ENCODE results near the gene EEF2K. TPM values are rescaled to one million over a fixed set of nuclear protein-coding genes. Genes with fewer than 3 reads are reported as not detected.

The EEF2K gene
- total and polyA plus RNA-seq, 3 experiments from 2014 or later: 1.9 to 28.3 (median 27.2) TPM

DNA sequence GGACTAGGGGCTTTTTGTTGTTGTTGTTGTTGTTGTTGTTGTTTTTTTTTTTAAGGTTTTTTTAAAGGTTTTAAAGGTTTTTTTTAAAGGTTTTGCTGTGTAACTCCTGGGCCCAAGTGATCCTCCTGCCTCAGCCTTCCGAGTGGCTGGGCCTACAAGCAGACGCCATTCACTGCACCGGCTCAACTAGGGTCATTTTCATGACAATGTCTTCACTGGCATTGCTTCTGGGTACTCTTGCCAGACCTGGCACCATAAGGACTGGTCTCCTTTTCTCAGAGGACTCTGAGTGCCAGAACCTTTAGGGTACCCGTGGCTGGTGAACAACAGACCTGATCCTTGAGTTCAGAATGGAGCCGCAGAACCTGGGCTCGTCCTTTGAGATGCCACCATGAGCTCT is 111.5 kb downstream of the EEF2K start:
- no peak for DNase-seq
- Histone ChIP-seq H3K9me3 (ENCODE audit: low read length) (no peaks in the 10 kb centered on the region), H3K36me3 (ENCODE audit: insufficient read depth, low read length) (peaks cover 61% of the 10 kb centered on the region), H3K27me3 (ENCODE audit: insufficient read depth, low read length, poor library complexity, severe bottlenecking) (no peaks in the 10 kb centered on the region), H3K27ac (ENCODE audit: low read depth, low read length) (no peak overlapping the region), H3K4me3 (ENCODE audit: low read length) (no peak overlapping the region), H3K4me1 (ENCODE audit: insufficient read depth, low read length) (peaks cover 4% of the 10 kb centered on the region)
- H3K27me3 Mint-ChIP-seq: no peaks in the 10 kb centered on the region
- peaks cover 5 to 9% (median 9%) of the 10 kb centered on the region in 3 donors for H3K4me1 Mint-ChIP-seq
- H3K4me3 Mint-ChIP-seq: peak overlapping the region in 1 of 7 donors; percentile 65
- peak overlapping the region in 4 of 8 donors; percentile 35 to 74 (median 46) for H3K27ac Mint-ChIP-seq
- peaks cover 5 to 82% (median 34%) of the 10 kb centered on the region in 3 donors for H3K36me3 Mint-ChIP-seq
- CTCF ChIA-PET: interaction anchor here (1.5 kb wide), 1 partner anchor 10 kb away, joined by 4 read pairs; no protein-coding TSS in a partner anchor
- POLR2A ChIA-PET: no interaction called here
- no peaks in the 10 kb centered on the region for H3K9me3 Mint-ChIP-seq

DNA sequence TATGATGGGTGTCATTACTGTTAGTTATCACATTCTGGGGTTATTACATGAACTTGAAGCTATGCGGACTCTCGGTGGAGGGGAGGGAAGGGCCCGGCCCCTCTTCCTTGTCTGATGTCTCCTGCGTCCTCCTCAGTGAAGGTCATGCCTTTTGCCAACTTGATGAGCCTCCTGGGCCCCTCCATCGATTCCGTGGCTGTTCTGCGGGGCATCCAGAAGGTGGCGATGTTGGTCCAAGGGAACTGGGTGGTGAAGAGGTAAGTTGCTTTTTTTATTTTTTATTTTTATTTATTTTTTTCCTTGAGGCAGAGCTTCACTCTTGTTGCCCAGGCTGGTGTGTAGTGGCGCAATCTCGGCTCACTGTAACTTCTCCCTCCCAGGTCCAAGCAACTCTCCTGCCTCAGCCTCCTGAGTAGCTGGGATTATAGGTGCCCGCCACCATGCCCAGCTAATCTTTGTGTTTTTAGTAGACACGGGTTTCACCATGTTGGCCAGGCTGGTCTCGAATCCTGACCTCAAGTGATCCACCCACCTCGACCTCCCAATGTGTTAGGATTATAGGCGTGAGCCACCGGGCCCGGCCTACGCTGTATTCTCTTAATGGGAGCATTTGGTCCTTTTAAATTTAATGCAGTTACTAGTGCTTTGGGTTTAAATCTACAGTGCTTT is 112.7 kb downstream of the EEF2K start:
- peaks cover 5 to 82% (median 28%) of the 10 kb centered on the region in 3 donors for H3K36me3 Mint-ChIP-seq
- no peaks in the 10 kb centered on the region for H3K27me3 ChIP-seq (ENCODE audit: insufficient read depth, low read length, poor library complexity, severe bottlenecking)
- H3K36me3 ChIP-seq (ENCODE audit: insufficient read depth, low read length): peaks cover 55% of the 10 kb centered on the region
- peaks cover 4% of the 10 kb centered on the region for H3K4me1 ChIP-seq (ENCODE audit: insufficient read depth, low read length)
- no peaks in the 10 kb centered on the region for H3K27me3 Mint-ChIP-seq
- no peak overlapping the region for H3K4me3 Mint-ChIP-seq
- no peaks in the 10 kb centered on the region for H3K9me3 Mint-ChIP-seq
- ChIA-PET POLR2A (no interaction called here), CTCF (interaction anchor here (0.6 to 2.3 kb wide), 10 partner anchors 11 to 750 kb away, joined by 3 to 8 read pairs (median 4); partner anchors contain the start of gene POLR3E)
- peaks cover 5 to 9% (median 9%) of the 10 kb centered on the region in 3 donors for H3K4me1 Mint-ChIP-seq
- peak overlapping the region in 4 of 8 donors; percentile 30 to 77 (median 44) for H3K27ac Mint-ChIP-seq
- no peaks in the 10 kb centered on the region for H3K9me3 ChIP-seq (ENCODE audit: low read length)
- H3K4me3 ChIP-seq (ENCODE audit: low read length): no peak overlapping the region
- peak; percentile 38 to 74 (median 49) for DNase-seq
- H3K27ac ChIP-seq (ENCODE audit: low read depth, low read length): no peak overlapping the region

GRCh38 chr16:22320572-22321339 is 114.7 kb downstream of the EEF2K start:
- POLR2A ChIA-PET: interaction anchor here (1.0 kb wide), 1 partner anchor 38 kb away, joined by 3 read pairs; no protein-coding TSS in a partner anchor
- peak overlapping the region in 4 of 8 donors; percentile 18 to 81 (median 62) for H3K27ac Mint-ChIP-seq

DNA sequence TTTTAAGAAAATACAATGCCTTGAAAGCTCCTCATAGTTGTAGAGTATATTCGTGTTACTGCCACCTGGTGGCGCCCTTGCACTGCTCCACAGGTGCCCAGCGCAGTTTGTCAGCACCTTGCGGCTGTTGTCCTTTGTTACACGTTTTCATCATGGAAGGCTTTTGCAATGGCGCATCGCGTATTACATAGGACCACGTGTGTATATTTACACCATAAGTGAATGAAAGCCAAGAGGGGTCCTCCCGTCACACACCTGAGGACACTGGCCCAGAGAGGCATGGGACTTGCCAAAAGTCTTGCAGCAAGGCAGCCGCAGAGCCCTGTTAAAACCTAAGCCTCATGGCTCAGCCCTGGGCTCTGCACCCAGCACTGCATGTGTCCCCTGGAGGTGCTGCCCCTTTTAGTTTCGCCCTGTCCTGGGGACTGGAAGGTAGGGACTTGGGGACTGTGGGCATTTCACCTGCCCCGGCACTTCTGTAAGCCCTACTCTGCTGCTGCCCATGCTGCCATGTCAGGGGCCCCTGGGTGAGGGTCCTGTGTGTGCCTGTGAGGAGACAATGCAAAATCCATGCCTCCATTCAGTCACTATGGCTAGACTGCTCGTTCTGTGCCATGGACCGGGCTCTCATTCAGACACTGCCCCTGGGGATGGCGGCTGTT is 115.4 kb downstream of the EEF2K start:
- H3K9me3 Mint-ChIP-seq: no peaks in the 10 kb centered on the region
- no peaks in the 10 kb centered on the region for H3K9me3 ChIP-seq (ENCODE audit: low read length)
- peaks cover 5 to 9% (median 9%) of the 10 kb centered on the region in 3 donors for H3K4me1 Mint-ChIP-seq
- peaks cover 4% of the 10 kb centered on the region for H3K4me1 ChIP-seq (ENCODE audit: insufficient read depth, low read length)
- ChIA-PET POLR2A (interaction anchor here (1.0 kb wide), 1 partner anchor 37 kb away, joined by 3 read pairs; no protein-coding TSS in a partner anchor), CTCF (interaction anchor here (0.6 to 2.6 kb wide), 11 partner anchors 8 to 314 kb away, joined by 3 to 9 read pairs (median 3); partner anchors contain the start of genes CDR2 and MOSMO)
- H3K27ac Mint-ChIP-seq: peak overlapping the region; percentile 18 to 81 (median 62)
- peaks cover 58% of the 10 kb centered on the region for H3K36me3 ChIP-seq (ENCODE audit: insufficient read depth, low read length)
- no peaks in the 10 kb centered on the region for H3K27me3 ChIP-seq (ENCODE audit: insufficient read depth, low read length, poor library complexity, severe bottlenecking)
- no peaks in the 10 kb centered on the region for H3K27me3 Mint-ChIP-seq
- peak; percentile 58 to 79 (median 67) for DNase-seq
- no peak overlapping the region for H3K27ac ChIP-seq (ENCODE audit: low read depth, low read length)
- H3K4me3 Mint-ChIP-seq: no peak overlapping the region
- H3K36me3 Mint-ChIP-seq: peaks cover 5 to 83% (median 20%) of the 10 kb centered on the region in 3 donors
- no peak overlapping the region for H3K4me3 ChIP-seq (ENCODE audit: low read length)

More at GRCh38 chr16:22320572-22321339, 114.7 kb downstream of the EEF2K start:
- H3K27ac ChIP-seq (ENCODE audit: low read depth, low read length): no peak overlapping the region
- no peak for DNase-seq
- H3K4me1 ChIP-seq (ENCODE audit: insufficient read depth, low read length): peaks cover 4% of the 10 kb centered on the region
- H3K36me3 ChIP-seq (ENCODE audit: insufficient read depth, low read length): peaks cover 62% of the 10 kb centered on the region
- peaks cover 5 to 9% (median 9%) of the 10 kb centered on the region in 3 donors for H3K4me1 Mint-ChIP-seq
- H3K9me3 Mint-ChIP-seq: no peaks in the 10 kb centered on the region
- H3K27me3 ChIP-seq (ENCODE audit: insufficient read depth, low read length, poor library complexity, severe bottlenecking): no peaks in the 10 kb centered on the region
- H3K27me3 Mint-ChIP-seq: no peaks in the 10 kb centered on the region
- no peak overlapping the region for H3K4me3 Mint-ChIP-seq
- CTCF ChIA-PET: interaction anchor here (0.6 to 2.6 kb wide), 11 partner anchors 9 to 313 kb away, joined by 3 to 9 read pairs (median 3); partner anchors contain the start of genes CDR2 and MOSMO
- no peak overlapping the region for H3K4me3 ChIP-seq (ENCODE audit: low read length)
- H3K36me3 Mint-ChIP-seq: peaks cover 5 to 85% (median 20%) of the 10 kb centered on the region in 3 donors
- H3K9me3 ChIP-seq (ENCODE audit: low read length): no peaks in the 10 kb centered on the region

DNA sequence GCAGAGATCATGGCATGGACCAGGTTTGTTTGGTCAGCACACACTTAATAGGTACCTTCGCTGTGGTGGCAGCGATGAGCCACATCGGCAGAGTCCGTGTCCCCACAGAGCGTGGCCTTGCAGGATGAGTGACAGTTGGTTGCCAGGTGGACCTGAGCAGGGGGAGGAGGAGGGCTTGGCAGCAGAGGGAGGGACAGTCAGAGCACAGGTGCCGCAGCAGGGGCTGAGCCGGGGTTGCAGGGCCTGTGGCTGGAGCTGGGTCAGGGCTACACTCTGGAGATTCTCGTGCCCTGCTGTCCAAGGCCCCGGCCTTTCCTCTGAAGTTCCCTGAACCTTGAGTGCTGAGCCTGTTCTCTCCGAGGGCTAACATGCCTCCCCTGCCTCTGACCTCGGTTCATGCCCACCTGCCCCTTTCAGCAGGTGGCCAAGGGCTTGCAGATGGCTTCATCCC is 116.0 kb downstream of the EEF2K start:
- Mint-ChIP-seq H3K4me3 (no peak overlapping the region), H3K27me3 (no peaks in the 10 kb centered on the region), H3K9me3 (no peaks in the 10 kb centered on the region), H3K4me1 (peaks cover 5 to 12% (median 9%) of the 10 kb centered on the region in 3 donors), H3K27ac (peak overlapping the region in 2 of 8 donors; percentile 32 to 40), H3K36me3 (peaks cover 5 to 86% (median 20%) of the 10 kb centered on the region in 3 donors)
- H3K4me1 ChIP-seq (ENCODE audit: insufficient read depth, low read length): peaks cover 4% of the 10 kb centered on the region
- H3K36me3 ChIP-seq (ENCODE audit: insufficient read depth, low read length): peaks cover 62% of the 10 kb centered on the region
- H3K27ac ChIP-seq (ENCODE audit: low read depth, low read length): no peak overlapping the region
- no peak overlapping the region for H3K4me3 ChIP-seq (ENCODE audit: low read length)
- H3K9me3 ChIP-seq (ENCODE audit: low read length): no peaks in the 10 kb centered on the region
- POLR2A ChIA-PET: no interaction called here
- CTCF ChIA-PET: interaction anchor here (2.6 kb wide), 1 partner anchor 8 kb away, joined by 6 read pairs; no protein-coding TSS in a partner anchor
- DNase-seq: no peak
- H3K27me3 ChIP-seq (ENCODE audit: insufficient read depth, low read length, poor library complexity, severe bottlenecking): no peaks in the 10 kb centered on the region

- peaks cover 5 to 86% (median 17%) of the 10 kb centered on the region in 3 donors for H3K36me3 Mint-ChIP-seq
- peak overlapping the region in 2 of 8 donors; percentile 41 to 65 for H3K27ac Mint-ChIP-seq
- H3K4me3 Mint-ChIP-seq: no peak overlapping the region
- H3K9me3 Mint-ChIP-seq: no peaks in the 10 kb centered on the region
- no peak overlapping the region for H3K27ac ChIP-seq (ENCODE audit: low read depth, low read length)
- no peak for DNase-seq
- no peaks in the 10 kb centered on the region for H3K27me3 Mint-ChIP-seq
- CTCF ChIA-PET: no interaction called here
- H3K36me3 ChIP-seq (ENCODE audit: insufficient read depth, low read length): peaks cover 60% of the 10 kb centered on the region
- peaks cover 4% of the 10 kb centered on the region for H3K4me1 ChIP-seq (ENCODE audit: insufficient read depth, low read length)
- POLR2A ChIA-PET: no interaction called here
- no peaks in the 10 kb centered on the region for H3K9me3 ChIP-seq (ENCODE audit: low read length)
- H3K27me3 ChIP-seq (ENCODE audit: insufficient read depth, low read length, poor library complexity, severe bottlenecking): no peaks in the 10 kb centered on the region
- no peak overlapping the region for H3K4me3 ChIP-seq (ENCODE audit: low read length)
- peaks cover 5 to 16% (median 9%) of the 10 kb centered on the region in 3 donors for H3K4me1 Mint-ChIP-seq
Measured at GRCh38 chr16:22322741-22323140, 116.7 kb downstream of the EEF2K start.

GRCh38 chr16:22323173-22323958 is 117.3 kb downstream of the EEF2K start:
- no peaks in the 10 kb centered on the region for H3K9me3 Mint-ChIP-seq
- Histone ChIP-seq H3K36me3 (ENCODE audit: insufficient read depth, low read length) (peaks cover 56% of the 10 kb centered on the region), H3K27ac (ENCODE audit: low read depth, low read length) (no peak overlapping the region), H3K27me3 (ENCODE audit: insufficient read depth, low read length, poor library complexity, severe bottlenecking) (no peaks in the 10 kb centered on the region), H3K4me3 (ENCODE audit: low read length) (no peak overlapping the region), H3K4me1 (ENCODE audit: insufficient read depth, low read length) (peaks cover 4% of the 10 kb centered on the region), H3K9me3 (ENCODE audit: low read length) (no peaks in the 10 kb centered on the region)
- peaks cover 5 to 87% (median 17%) of the 10 kb centered on the region in 3 donors for H3K36me3 Mint-ChIP-seq
- H3K27ac Mint-ChIP-seq: peak overlapping the region in 2 of 8 donors; percentile 23 to 36
- H3K4me3 Mint-ChIP-seq: no peak overlapping the region
- H3K4me1 Mint-ChIP-seq: peaks cover 5 to 16% (median 9%) of the 10 kb centered on the region in 3 donors
- no peak for DNase-seq
- ChIA-PET POLR2A (no interaction called here), CTCF (interaction anchor here (0.8 to 1.2 kb wide), 2 partner anchors 23 to 30 kb away, joined by 3 to 4 read pairs; no protein-coding TSS in a partner anchor)
- no peaks in the 10 kb centered on the region for H3K27me3 Mint-ChIP-seq

Data from CD8-positive, alpha-beta memory T cell (primary cell).